HEK293T (cell line): ENCODE results near the gene CYP2R1.

Source experiments
- BHLHE40 ChIP-seq: fragments of 450-650 bp; IDR thresholded peaks from 2 replicates; pipeline ENCODE4 v1.6.1; 2016; ENCODE audit warnings: mild to moderate bottlenecking, moderate library complexity, borderline replicate concordance
- CTBP1 ChIP-seq: fragments of 450-650 bp; IDR thresholded peaks from 2 replicates; pipeline ENCODE4 v1.6.1; 2016; ENCODE audit warnings: borderline replicate concordance
- ELF4 ChIP-seq: fragments of 450-650 bp; IDR thresholded peaks from 2 replicates; pipeline ENCODE4 v1.6.1; 2017; ENCODE audit warnings: antibody characterized with exemption
- FOXA1 ChIP-seq: fragments of 450-650 bp; IDR thresholded peaks from 2 replicates; pipeline ENCODE4 v1.6.1; 2016; ENCODE audit warnings: mild to moderate bottlenecking
- FOXM1 ChIP-seq: fragments of 450-650 bp; IDR thresholded peaks from 2 replicates; pipeline ENCODE4 v1.6.1; 2017; ENCODE audit warnings: mild to moderate bottlenecking, borderline replicate concordance
- HDGF ChIP-seq: fragments of 450-650 bp; IDR thresholded peaks from 2 replicates; pipeline ENCODE4 v1.6.1; 2017; ENCODE audit warnings: antibody characterized with exemption, borderline replicate concordance
- L3MBTL2 ChIP-seq: fragments of 450-650 bp; conservative IDR thresholded peaks from 2 replicates; pipeline ENCODE4 v1.6.1; 2016; ENCODE audit warnings: mild to moderate bottlenecking
- LEF1 ChIP-seq: fragments of 450-650 bp; IDR thresholded peaks from 2 replicates; pipeline ENCODE4 v1.6.1; 2017; ENCODE audit warnings: mild to moderate bottlenecking, borderline replicate concordance
- NFRKB ChIP-seq: fragments of 450-650 bp; IDR thresholded peaks from 2 replicates; pipeline ENCODE4 v1.6.1; 2016; ENCODE audit warnings: mild to moderate bottlenecking, moderate library complexity
- SP1 ChIP-seq: fragments of 450-650 bp; IDR thresholded peaks from 2 replicates; pipeline ENCODE4 v1.6.1; 2017

DNA sequence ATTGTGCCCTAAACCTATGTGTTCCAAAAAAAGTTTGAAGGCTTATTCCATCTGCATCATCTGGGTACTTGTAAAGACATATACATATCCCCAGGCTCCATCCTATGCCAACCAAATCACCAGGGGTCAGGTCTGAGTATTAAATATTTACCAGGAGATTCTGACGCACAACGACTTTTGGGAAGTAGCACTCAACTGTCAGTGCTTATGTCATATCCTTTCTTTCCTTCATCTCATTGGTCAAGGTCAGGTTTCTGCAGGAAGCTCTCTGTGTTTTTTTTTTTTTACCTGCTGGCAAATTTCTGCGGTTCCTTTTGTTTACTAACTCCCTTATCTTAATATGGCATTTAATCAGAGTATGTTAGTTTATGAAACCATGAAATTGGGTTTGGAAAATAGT, 22.5 kb upstream of the CYP2R1 start:
- TF ChIP-seq HDGF (no peak), L3MBTL2 (no peak), FOXA1 (no peak), NFRKB (no peak), SP1 (no peak), LEF1 (no peak), ELF4 (no peak), BHLHE40 (no peak), FOXM1 (no peak), CTBP1 (no peak)
